H9 (cell line): Measurements from ENCODE around the gene HSPH1. TPM values are rescaled to one million over a fixed set of nuclear protein-coding genes. Genes with fewer than 3 reads are reported as not detected.

ENCODE experiments used
- DNase-seq: peaks from one replicate; pipeline ENCODE4 v3.0.0-alpha.2; 2017
- H2AFZ ChIP-seq: one replicate; pipeline ENCODE4 v1.6.1; 2013; ENCODE audit warnings: mild to moderate bottlenecking, low read length, control low read depth, moderate library complexity
- H2AK5ac ChIP-seq: 2 replicates; pipeline ENCODE4 v1.6.1; 2013; ENCODE audit warnings: low read length, control low read depth, mixed read lengths; ENCODE audit not compliant: insufficient read length
- H2BK120ac ChIP-seq: one replicate; pipeline ENCODE4 v1.6.1; 2013; ENCODE audit warnings: low read depth, mild to moderate bottlenecking, low read length, control low read depth, inconsistent platforms; ENCODE audit not compliant: poor library complexity, severe bottlenecking
- H2BK12ac ChIP-seq: 2 replicates; pipeline ENCODE4 v1.6.1; 2013; ENCODE audit warnings: low read length, control low read depth, mixed read lengths, low read depth; ENCODE audit not compliant: insufficient read length
- H2BK15ac ChIP-seq: 2 replicates; pipeline ENCODE4 v1.6.1; 2013; ENCODE audit warnings: low read depth, low read length, control low read depth
- H2BK20ac ChIP-seq: one replicate; pipeline ENCODE4 v1.6.1; 2013; ENCODE audit warnings: low read depth, mild to moderate bottlenecking, low read length, control low read depth, inconsistent platforms; ENCODE audit not compliant: poor library complexity, severe bottlenecking
- H2BK5ac ChIP-seq: 2 replicates; pipeline ENCODE4 v1.6.1; 2013; ENCODE audit warnings: low read length, control low read depth, mixed read lengths; ENCODE audit not compliant: insufficient read length
- H3K14ac ChIP-seq: 2 replicates; pipeline ENCODE4 v1.6.1; 2013; ENCODE audit warnings: low read length, control low read depth; ENCODE audit not compliant: insufficient read depth
- H3K18ac ChIP-seq: 2 replicates; pipeline ENCODE4 v1.6.1; 2013; ENCODE audit warnings: low read depth, mild to moderate bottlenecking, mixed read lengths, low read length, control low read depth; ENCODE audit not compliant: insufficient read length
- H3K23ac ChIP-seq: 2 replicates; pipeline ENCODE4 v1.6.1; 2013; ENCODE audit warnings: low read length, control low read depth, mixed read lengths, low read depth; ENCODE audit not compliant: insufficient read length
- H3K23me2 ChIP-seq: 2 replicates; pipeline ENCODE4 v1.6.1; 2013; ENCODE audit warnings: low read depth, mild to moderate bottlenecking, mixed read lengths, low read length, control low read depth; ENCODE audit not compliant: insufficient read length, poor library complexity, severe bottlenecking
- H3K27ac ChIP-seq: 2 replicates; pipeline ENCODE4 v1.5.1; 2013; ENCODE audit warnings: low read length, control low read depth, mixed read lengths, low read depth; ENCODE audit not compliant: insufficient read length
- H3K27me3 ChIP-seq: 2 replicates; pipeline ENCODE4 v1.6.1; 2013; ENCODE audit warnings: low read length, control low read depth, inconsistent platforms; ENCODE audit not compliant: insufficient read depth
- H3K4ac ChIP-seq: 2 replicates; pipeline ENCODE4 v1.6.1; 2013; ENCODE audit warnings: low read depth, mild to moderate bottlenecking, control low read depth, inconsistent platforms, low read length, moderate library complexity
- H3K4me1 ChIP-seq: 2 replicates; pipeline ENCODE4 v1.6.1; 2013; ENCODE audit warnings: low read length, control low read depth, inconsistent platforms; ENCODE audit not compliant: insufficient read depth
- H3K4me2 ChIP-seq: 2 replicates; pipeline ENCODE4 v1.6.1; 2013; ENCODE audit warnings: low read length, control low read depth, mixed read lengths; ENCODE audit not compliant: insufficient read length, insufficient read depth
- H3K56ac ChIP-seq: 2 replicates; pipeline ENCODE4 v1.6.1; 2013; ENCODE audit warnings: low read depth, mild to moderate bottlenecking, mixed read lengths, low read length, control low read depth; ENCODE audit not compliant: insufficient read length
- H3K79me1 ChIP-seq: 2 replicates; pipeline ENCODE4 v1.6.1; 2013; ENCODE audit warnings: low read depth, mild to moderate bottlenecking, moderate library complexity, low read length, control low read depth, inconsistent platforms; ENCODE audit not compliant: insufficient read depth, poor library complexity, severe bottlenecking
- H3K79me2 ChIP-seq: 2 replicates; pipeline ENCODE4 v1.6.1; 2013; ENCODE audit warnings: low read length, control low read depth, inconsistent platforms; ENCODE audit not compliant: insufficient read depth
- H3K9ac ChIP-seq: 2 replicates; pipeline ENCODE4 v1.6.1; 2013; ENCODE audit warnings: low read length, control low read depth, mixed read lengths; ENCODE audit not compliant: insufficient read length; ENCODE audit errors: extremely low read depth
- H3K9me3 ChIP-seq: one replicate; pipeline ENCODE4 v1.6.1; 2013; ENCODE audit warnings: low read depth, low read length, inconsistent platforms; ENCODE audit not compliant: control insufficient read depth
- H3T11ph ChIP-seq: one replicate; pipeline ENCODE4 v1.6.1; 2013; ENCODE audit warnings: mild to moderate bottlenecking, low read length, control low read depth, inconsistent platforms
- H4K20me1 ChIP-seq: one replicate; pipeline ENCODE4 v1.6.1; 2013; ENCODE audit not compliant: control insufficient read depth, insufficient read length, insufficient read depth
- H4K5ac ChIP-seq: 2 replicates; pipeline ENCODE4 v1.6.1; 2013; ENCODE audit warnings: low read depth, mild to moderate bottlenecking, mixed read lengths, low read length, control low read depth; ENCODE audit not compliant: insufficient read length
- H4K8ac ChIP-seq: replicated peaks from 2 replicates; pipeline ENCODE4 v1.6.1; 2013; ENCODE audit warnings: low read length, control low read depth, mixed read lengths, low read depth; ENCODE audit not compliant: insufficient read length
- H4K91ac ChIP-seq: 2 replicates; pipeline ENCODE4 v1.6.1; 2013; ENCODE audit warnings: low read depth, mild to moderate bottlenecking, moderate library complexity, mixed read lengths, low read length, control low read depth; ENCODE audit not compliant: insufficient read length
- H3K27ac Mint-ChIP-seq, 3 experiments: 2 replicates in 2 of 3; 3 replicates in 1 of 3; pipeline ENCODE4 v1.8.0; 2020 to 2021; ENCODE audit warnings: mixed read lengths in 3 of 3, mild to moderate bottlenecking in 1 of 3, moderate library complexity in 1 of 3
- H3K27me3 Mint-ChIP-seq: 2 replicates; pipeline ENCODE4 v1.8.0; 2021; ENCODE audit warnings: low read depth, mild to moderate bottlenecking, moderate library complexity, mixed read lengths
- H3K36me3 Mint-ChIP-seq, 3 experiments: 2 replicates in 2 of 3; 3 replicates in 1 of 3; pipeline ENCODE4 v1.8.0; 2020 to 2021; ENCODE audit warnings: low read depth in 3 of 3, mixed read lengths in 3 of 3; ENCODE audit not compliant: insufficient read depth in 1 of 3
- H3K4me1 Mint-ChIP-seq, 2 experiments: 2 replicates each; pipeline ENCODE4 v1.8.0; 2020; ENCODE audit warnings: mixed read lengths in 2 of 2
- H3K4me3 Mint-ChIP-seq, 2 experiments: 2 replicates in 1 of 2; 3 replicates in 1 of 2; pipeline ENCODE4 v1.8.0; 2020 to 2021; ENCODE audit warnings: mild to moderate bottlenecking in 2 of 2, mixed read lengths in 2 of 2, moderate library complexity in 1 of 2
- H3K9me3 Mint-ChIP-seq, 2 experiments: 2 replicates in 1 of 2; 3 replicates in 1 of 2; pipeline ENCODE4 v1.8.0; 2020; ENCODE audit warnings: mild to moderate bottlenecking in 2 of 2, mixed read lengths in 2 of 2, moderate library complexity in 1 of 2
- CTCF ChIP-seq: fragments of 200-600 bp; sonication (generic); conservative IDR thresholded peaks from 3 replicates; pipeline ENCODE4 v1.8.0; 2021; ENCODE audit warnings: antibody characterized with exemption, mild to moderate bottlenecking
- WGBS: extraction: QIAGEN DNeasy Blood & Tissue Kit; methylation state at CpG from one replicate; pipeline ENCODE4 v1.1.7; 2013; ENCODE audit warnings: missing lambda C conversion rate, low lambda C conversion rate, mixed read lengths; ENCODE audit not compliant: insufficient read length; ENCODE audit errors: extremely low coverage; 5-methylcytosine and 5-hydroxymethylcytosine counted together
- total RNA-seq: library from RNA; stranded (reverse); gene quantifications from 2 replicates; pipeline ENCODE4 v1.2.1, GENCODE V29; 2021

The HSPH1 gene
- total RNA-seq, 1 experiment from 2014 or later = 141 TPM

- no peak overlapping the region for H3K4me2 ChIP-seq
- no peak overlapping the region for H2AK5ac ChIP-seq
- no peak overlapping the region for H2BK12ac ChIP-seq
- no peak overlapping the region for H3K23ac ChIP-seq
- H3K23me2 ChIP-seq = no peaks in the 10 kb centered on the region
- no peak overlapping the region for H3K4ac ChIP-seq
- WGBS = no CpG with 5 or more reads among the region's 6 CpGs
- H3K79me1 ChIP-seq = no peaks in the 10 kb centered on the region
- H3K27me3 Mint-ChIP-seq = peaks cover 5% of the 10 kb centered on the region; the same call in 1 of the 2 replicates
- H3T11ph ChIP-seq = no peak overlapping the region
- peaks cover 4 to 5% of the 10 kb centered on the region in 2 experiments; a peak in 3 of 5 replicates for H3K9me3 Mint-ChIP-seq
- no peak overlapping the region for H2BK5ac ChIP-seq
- H3K27ac ChIP-seq = no peak overlapping the region
- no peaks in the 10 kb centered on the region for H3K9me3 ChIP-seq
- no peak overlapping the region for H3K27ac Mint-ChIP-seq
- no peak overlapping the region for H4K5ac ChIP-seq
- no peak overlapping the region for H4K8ac ChIP-seq
- H2BK120ac ChIP-seq = no peak overlapping the region
- peaks cover 3% of the 10 kb centered on the region in 2 experiments for H3K4me1 Mint-ChIP-seq
- no peaks in the 10 kb centered on the region for H3K27me3 ChIP-seq
- H3K14ac ChIP-seq = no peak overlapping the region
- H3K18ac ChIP-seq = no peak overlapping the region
- no peak overlapping the region for H3K9ac ChIP-seq
- H4K91ac ChIP-seq = no peak overlapping the region
- H3K56ac ChIP-seq = no peak overlapping the region
- H3K4me3 Mint-ChIP-seq = no peak overlapping the region
- no peak overlapping the region for H2BK15ac ChIP-seq
- peaks cover 0 to 2% (median 0%) of the 10 kb centered on the region in 3 experiments; a peak in 2 of 7 replicates for H3K36me3 Mint-ChIP-seq
- H4K20me1 ChIP-seq = no peaks in the 10 kb centered on the region
- no peak for TF ChIP-seq CTCF
- no peaks in the 10 kb centered on the region for H3K79me2 ChIP-seq
- H3K4me1 ChIP-seq = no peaks in the 10 kb centered on the region; the same call in 1 of the 2 replicates
- H2BK20ac ChIP-seq = no peak overlapping the region
- H2AFZ ChIP-seq = no peak overlapping the region
- DNase-seq = no peak
These were observed 30.6 kb upstream of the HSPH1 start for GRCh38 chr13:31192306-31192705.
